Naive B cell (primary cell): Measurements from ENCODE around the gene CCNL2. TPM values are rescaled to one million over a fixed set of nuclear protein-coding genes. Genes with fewer than 3 reads are reported as not detected.
"Not testable (repeated sequence)": the region's sequence is repeated elsewhere in the genome, so short reads cannot be mapped to it uniquely, and the experiment has no call there.

Experiments used
- ATAC-seq, 2 donors: fragments of 150-1000 bp; cut with Tn5 transposase; 2 replicates each; pipeline ENCODE4 v1.10.0; 2021; ENCODE audit warnings: low read depth in 2 of 2, mild to moderate bottlenecking in 2 of 2, moderate library complexity in 2 of 2
- DNase-seq: peaks from one replicate; pipeline ENCODE4 v3.0.0; 2022
- H3K27ac Mint-ChIP-seq, 6 donors: one replicate each; pipeline ENCODE4 v1.8.0; 2020 to 2022; ENCODE audit warnings: mild to moderate bottlenecking in 6 of 6, mixed read lengths in 6 of 6, moderate library complexity in 5 of 6, inconsistent platforms in 2 of 6
- H3K27me3 Mint-ChIP-seq, 3 donors: one replicate each; pipeline ENCODE4 v1.8.0; 2021 to 2022; ENCODE audit warnings: mixed read lengths in 3 of 3, mild to moderate bottlenecking in 1 of 3
- H3K36me3 Mint-ChIP-seq, 2 donors: one replicate each; pipeline ENCODE4 v1.8.0; 2020 to 2022; ENCODE audit warnings: mixed read lengths in 2 of 2, inconsistent platforms in 1 of 2, mild to moderate bottlenecking in 1 of 2
- H3K4me1 Mint-ChIP-seq, 3 donors: one replicate each; pipeline ENCODE4 v1.8.0; 2020 to 2022; ENCODE audit warnings: mixed read lengths in 3 of 3, inconsistent platforms in 1 of 3, mild to moderate bottlenecking in 1 of 3, moderate library complexity in 1 of 3
- H3K4me3 Mint-ChIP-seq, 8 donors: one replicate each; pipeline ENCODE4 v1.8.0; 2020 to 2022; ENCODE audit warnings: mild to moderate bottlenecking in 8 of 8, mixed read lengths in 8 of 8, moderate library complexity in 8 of 8, inconsistent platforms in 2 of 8
- H3K9me3 Mint-ChIP-seq, 7 donors: one replicate each; pipeline ENCODE4 v1.8.0; 2020 to 2022; ENCODE audit warnings: mixed read lengths in 7 of 7, mild to moderate bottlenecking in 5 of 7, inconsistent platforms in 2 of 7, moderate library complexity in 1 of 7
- polyA plus RNA-seq, 6 donors: library from polyadenylated mRNA; unstranded; fragments of 300-500 nt; fragmentation: Illumina TruSeq; gene quantifications; one replicate each; pipeline ENCODE4 v1.2.3, GENCODE V29; 2021; ENCODE audit warnings: low read depth in 6 of 6

Gene CCNL2
- polyA plus RNA-seq, 6 donors from 2014 or later = 16.8 to 50.2 (median 24.6) TPM

GRCh38 chr1:1407636-1408318 lies 8.6 kb upstream of the CCNL2 start:
- ATAC-seq (peak; percentile 38 to 44), DNase-seq (peak; percentile 46)
- Mint-ChIP-seq H3K27ac (peak overlapping the region in 4 of 6 donors; percentile 90 to 95 (median 94)), H3K4me1 (peaks cover 13 to 45% (median 17%) of the 10 kb centered on the region in 3 donors), H3K27me3 (no peaks in the 10 kb centered on the region), H3K9me3 (peaks cover 0 to 2% (median 0%) of the 10 kb centered on the region in 7 donors), H3K4me3 (peak overlapping the region; percentile 83 to 98 (median 92)), H3K36me3 (no peaks in the 10 kb centered on the region)

GRCh38 chr1:1406821-1407635 lies 7.9 kb upstream of the CCNL2 start, which contains the start of gene MRPL20:
Gene MRPL20, minus strand, starts transcription at chr1:1407293. Its CDS starts 76 bp downstream, at chr1:1407217.
- Mint-ChIP-seq H3K27ac (peak within 1 kb of the TSS; percentile 83 to 97 (median 92)), H3K4me3 (peak within 1 kb of the TSS; percentile 91 to 98 (median 94)), H3K4me1 (peaks cover 17 to 52% (median 22%) of the 10 kb centered on the region in 3 donors), H3K27me3 (no peaks in the 10 kb centered on the region), H3K9me3 (no peaks in the 10 kb centered on the region), H3K36me3 (no peaks in the 10 kb centered on the region)
- DNase-seq (peak; percentile 92), ATAC-seq (peak; percentile 95 to 96)

GRCh38 chr1:1406101-1406820 lies 7.1 kb upstream of the CCNL2 start:
- H3K36me3 Mint-ChIP-seq = no peaks in the 10 kb centered on the region
- DNase-seq (no peak), ATAC-seq (no peak)
- H3K9me3 Mint-ChIP-seq = no peaks in the 10 kb centered on the region
- H3K4me1 Mint-ChIP-seq = peaks cover 14 to 56% (median 19%) of the 10 kb centered on the region in 3 donors
- H3K4me3 Mint-ChIP-seq = peak overlapping the region; percentile 91 to 98 (median 94)
- peak overlapping the region; percentile 70 to 94 (median 92) for H3K27ac Mint-ChIP-seq
- no peaks in the 10 kb centered on the region for H3K27me3 Mint-ChIP-seq

GRCh38 chr1:1403653-1404052 lies 4.5 kb upstream of the CCNL2 start:
- no peaks in the 10 kb centered on the region for H3K27me3 Mint-ChIP-seq
- ATAC-seq = no peak
- H3K4me1 Mint-ChIP-seq = peaks cover 27 to 63% (median 30%) of the 10 kb centered on the region in 3 donors
- H3K4me3 Mint-ChIP-seq = peak overlapping the region in 4 of 8 donors; percentile 33 to 97 (median 56)
- DNase-seq = no peak
- H3K36me3 Mint-ChIP-seq = no peaks in the 10 kb centered on the region
- H3K27ac Mint-ChIP-seq = peak overlapping the region in 4 of 6 donors; percentile 3 to 77 (median 24)
- no peaks in the 10 kb centered on the region for H3K9me3 Mint-ChIP-seq

- peak overlapping the region in 5 of 6 donors; percentile 10 to 77 (median 34) for H3K27ac Mint-ChIP-seq
- not testable (repeated sequence) for DNase-seq, ATAC-seq, H3K27me3 Mint-ChIP-seq, H3K9me3 Mint-ChIP-seq, H3K36me3 Mint-ChIP-seq
- peaks cover 30 to 61% (median 31%) of the 10 kb centered on the region in 3 donors for H3K4me1 Mint-ChIP-seq
- H3K4me3 Mint-ChIP-seq = peak overlapping the region in 2 of 8 donors; percentile 90 to 97
These were observed 3.8 kb upstream of the CCNL2 start for GRCh38 chr1:1402901-1403392.

GRCh38 chr1:1402072-1402900 lies 3.2 kb upstream of the CCNL2 start:
- ATAC-seq (no peak), DNase-seq (no peak)
- peaks cover 31 to 65% (median 33%) of the 10 kb centered on the region in 3 donors for H3K4me1 Mint-ChIP-seq
- H3K36me3 Mint-ChIP-seq = no peaks in the 10 kb centered on the region
- peak overlapping the region in 5 of 6 donors; percentile 19 to 82 (median 51) for H3K27ac Mint-ChIP-seq
- H3K27me3 Mint-ChIP-seq = no peaks in the 10 kb centered on the region
- H3K4me3 Mint-ChIP-seq = peak overlapping the region in 6 of 8 donors; percentile 0 to 97 (median 56)
- no peaks in the 10 kb centered on the region for H3K9me3 Mint-ChIP-seq

- Mint-ChIP-seq H3K27me3 (no peaks in the 10 kb centered on the region), H3K4me3 (peak overlapping the region in 6 of 8 donors; percentile 32 to 97 (median 90)), H3K27ac (peak overlapping the region in 2 of 6 donors; percentile 28 to 92), H3K4me1 (peaks cover 31 to 66% (median 33%) of the 10 kb centered on the region in 3 donors), H3K9me3 (no peaks in the 10 kb centered on the region), H3K36me3 (no peaks in the 10 kb centered on the region)
- ATAC-seq (no peak), DNase-seq (no peak)
These were observed 2.4 kb upstream of the CCNL2 start for GRCh38 chr1:1401457-1402010.

GRCh38 chr1:1400576-1401456 lies 1.7 kb upstream of the CCNL2 start:
- Mint-ChIP-seq H3K4me1 (peaks cover 28 to 58% (median 31%) of the 10 kb centered on the region in 3 donors), H3K27ac (peak overlapping the region in 3 of 6 donors; percentile 26 to 92 (median 77)), H3K27me3 (no peaks in the 10 kb centered on the region), H3K36me3 (peaks cover 0 to under 1% of the 10 kb centered on the region in 2 donors), H3K9me3 (no peaks in the 10 kb centered on the region), H3K4me3 (peak overlapping the region; percentile 89 to 97 (median 93))
- DNase-seq (no peak), ATAC-seq (no peak)

- ATAC-seq (no peak), DNase-seq (no peak)
- no peaks in the 10 kb centered on the region for H3K27me3 Mint-ChIP-seq
- peaks cover 7 to 8% of the 10 kb centered on the region in 2 donors for H3K36me3 Mint-ChIP-seq
- peak overlapping the region; percentile 89 to 97 (median 93) for H3K4me3 Mint-ChIP-seq
- peak overlapping the region; percentile 42 to 97 (median 87) for H3K27ac Mint-ChIP-seq
- peaks cover 32 to 58% (median 34%) of the 10 kb centered on the region in 3 donors for H3K4me1 Mint-ChIP-seq
- no peaks in the 10 kb centered on the region for H3K9me3 Mint-ChIP-seq
These were observed 889 bp upstream of the CCNL2 start for GRCh38 chr1:1399872-1400575.

GRCh38 chr1:1398677-1399186 lies 403 bp downstream of the CCNL2 start:
- ATAC-seq (peak; percentile 1 to 3), DNase-seq (no peak)
- peak overlapping the region; percentile 88 to 97 (median 90) for H3K4me3 Mint-ChIP-seq
- no peaks in the 10 kb centered on the region for H3K9me3 Mint-ChIP-seq
- H3K27me3 Mint-ChIP-seq = no peaks in the 10 kb centered on the region
- peaks cover 8% of the 10 kb centered on the region in 2 donors for H3K36me3 Mint-ChIP-seq
- peaks cover 31 to 54% (median 34%) of the 10 kb centered on the region in 3 donors for H3K4me1 Mint-ChIP-seq
- H3K27ac Mint-ChIP-seq = peak overlapping the region in 5 of 6 donors; percentile 82 to 97 (median 90)
